BJ (cell line): ENCODE measurements around the gene MCCC1. TPM values are rescaled to one million over a fixed set of nuclear protein-coding genes. Genes with fewer than 3 reads are reported as not detected.

ENCODE experiments used
- CTCF ChIA-PET: fragments of 350-600 bp; formaldehyde crosslinking; extraction: SDS; loops from one replicate; lab custom pipeline; 2021; ENCODE audit warnings: antibody characterized with exemption, inconsistent platforms; lab: Yijun Ruan, JAX
- POLR2A ChIA-PET: fragments of 300-600 bp; sonication (Branson Sonifier 250); formaldehyde crosslinking; extraction: SDS; loops from one replicate; lab custom pipeline; 2021; ENCODE audit warnings: antibody characterized with exemption; lab: Charles Lee
- DNase-seq: peaks from one replicate; pipeline ENCODE4 v3.0.0-alpha.2; 2011; ENCODE audit warnings: low read depth
- H3K27me3 ChIP-seq: 2 replicates; pipeline ENCODE4 v1.6.0; 2011; ENCODE audit warnings: low read length; ENCODE audit not compliant: control insufficient read depth, insufficient read depth
- H3K36me3 ChIP-seq: 2 replicates; pipeline ENCODE4 v1.5.1; 2011; ENCODE audit warnings: low read length; ENCODE audit not compliant: control insufficient read depth, insufficient read depth
- H3K4me3 ChIP-seq: 2 replicates; pipeline ENCODE4 v1.5.1; 2011; ENCODE audit warnings: low read depth, mild to moderate bottlenecking, control low read depth, low read length
- CTCF ChIP-seq: IDR thresholded peaks from 2 replicates; pipeline ENCODE4 v1.5.1; 2011; ENCODE audit warnings: low read depth, mild to moderate bottlenecking, control low read depth, inconsistent platforms, low read length, moderate library complexity; ENCODE audit not compliant: insufficient read depth
- polyA plus RNA-seq: library from polyadenylated mRNA; depleted of rRNA; stranded (reverse); fragments of >200 nt; gene quantifications from 2 replicates; pipeline ENCODE4 v1.2.3, GENCODE V29; 2011

The MCCC1 gene
- polyA plus RNA-seq, 1 experiment, result 12.5 TPM

DNA sequence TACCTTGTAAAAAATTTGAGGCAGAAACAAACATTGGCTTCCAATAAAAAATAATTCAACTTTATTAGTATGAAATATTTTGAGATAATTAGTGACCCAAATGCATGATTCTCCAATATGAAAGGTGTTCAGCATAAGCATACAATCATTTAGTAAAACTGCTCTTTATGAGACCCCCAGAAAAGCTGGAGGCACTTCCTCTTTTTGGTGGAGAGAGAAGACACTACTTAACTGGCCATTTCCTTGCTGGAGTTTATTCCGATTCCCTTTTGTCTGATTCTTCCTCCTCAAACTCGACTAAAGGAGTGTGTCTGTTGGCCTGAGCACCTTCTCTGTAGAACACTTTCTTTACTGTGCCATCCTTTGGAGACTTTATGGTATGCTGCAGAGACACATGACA lies 84.1 kb downstream of the MCCC1 start:
- Histone ChIP-seq H3K36me3 (peaks cover 1% of the 10 kb centered on the region; the same call in 1 of the 2 replicates), H3K4me3 (no peak overlapping the region), H3K27me3 (no peaks in the 10 kb centered on the region)
- no peak for DNase-seq
- no peak for TF ChIP-seq CTCF
- CTCF ChIA-PET, result interaction anchor here (0.6 kb wide), 1 partner anchor 367 kb away, joined by 3 read pairs; no protein-coding TSS in a partner anchor
- POLR2A ChIA-PET, result interaction anchor here (0.6 kb wide), 1 partner anchor 236 kb away, joined by 3 read pairs; no protein-coding TSS in a partner anchor

DNA sequence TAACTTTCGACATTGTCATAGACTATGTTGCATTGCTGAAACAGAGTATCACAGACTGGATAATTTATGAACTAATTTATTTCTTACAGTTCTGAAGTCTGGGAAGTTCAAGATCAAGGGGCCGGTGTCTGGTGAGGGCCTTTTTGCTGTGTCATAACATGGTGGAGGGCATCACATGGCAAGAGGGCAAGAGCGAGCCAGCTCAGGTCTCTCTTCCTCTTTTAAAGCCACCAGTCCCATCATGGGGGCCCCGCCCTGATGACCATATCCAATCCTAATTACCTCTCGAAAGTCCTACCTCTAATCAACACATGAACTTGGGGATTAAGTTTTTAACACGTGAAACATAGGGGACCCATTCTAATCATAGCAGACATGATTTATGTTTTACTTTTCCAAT lies 85.4 kb downstream of the MCCC1 start:
- H3K36me3 ChIP-seq, result peaks cover 1% of the 10 kb centered on the region; the same call in 1 of the 2 replicates
- H3K4me3 ChIP-seq, result no peak overlapping the region
- POLR2A ChIA-PET, result no interaction called here
- no peaks in the 10 kb centered on the region for H3K27me3 ChIP-seq
- TF ChIP-seq CTCF, result no peak
- CTCF ChIA-PET, result no interaction called here
- DNase-seq, result no peak

- Histone ChIP-seq H3K27me3 (no peaks in the 10 kb centered on the region), H3K36me3 (no peaks in the 10 kb centered on the region; the same call in 1 of the 2 replicates), H3K4me3 (no peak overlapping the region)
- DNase-seq, result no peak
- POLR2A ChIA-PET, result no interaction called here
- CTCF ChIA-PET, result no interaction called here
- TF ChIP-seq CTCF, result no peak
Observed at GRCh38 chr3:183013074-183013473, 86.2 kb downstream of the MCCC1 start.

- DNase-seq, result no peak
- CTCF ChIA-PET, result no interaction called here
- H3K4me3 ChIP-seq, result no peak overlapping the region
- H3K27me3 ChIP-seq, result no peaks in the 10 kb centered on the region
- no peaks in the 10 kb centered on the region; the same call in 1 of the 2 replicates for H3K36me3 ChIP-seq
- no peak for TF ChIP-seq CTCF
- POLR2A ChIA-PET, result no interaction called here
Observed at GRCh38 chr3:183008800-183009199, 90.5 kb downstream of the MCCC1 start.

DNA sequence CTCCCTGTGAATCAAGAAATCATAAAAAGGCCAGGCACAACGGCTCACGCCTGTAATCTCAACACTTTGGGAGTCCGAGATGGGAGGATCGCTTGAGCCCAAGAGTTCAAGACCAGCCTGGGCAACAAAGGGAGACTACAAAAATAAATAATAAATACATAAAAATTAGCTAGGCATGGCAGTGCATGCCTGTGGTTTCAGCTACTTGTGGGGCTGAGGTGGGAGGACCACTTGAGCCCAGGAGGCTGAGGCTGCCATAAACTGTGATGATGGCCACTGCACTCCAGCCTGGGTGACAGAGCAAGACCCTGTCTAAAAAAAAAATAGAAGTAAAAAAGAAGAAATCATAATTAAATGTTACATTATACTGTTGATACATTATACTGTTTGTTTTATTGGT lies 91.0 kb downstream of the MCCC1 start:
- Histone ChIP-seq H3K27me3 (no peaks in the 10 kb centered on the region), H3K4me3 (no peak overlapping the region), H3K36me3 (no peaks in the 10 kb centered on the region)
- ChIA-PET POLR2A (no interaction called here), CTCF (no interaction called here)
- DNase-seq, result no peak
- TF ChIP-seq CTCF, result no peak
